HEK293 (cell line): ENCODE data around the gene GCH1.
"Not testable (repeated sequence)": the region's sequence is repeated elsewhere in the genome, so short reads cannot be mapped to it uniquely, and the experiment has no call there.

Experiments
- CTCF ChIA-PET: fragments of 350-600 bp; formaldehyde crosslinking; extraction: SDS; loops from one replicate; lab custom pipeline; 2021; ENCODE audit warnings: antibody characterized with exemption; lab: Yijun Ruan, JAX
- POLR2A ChIA-PET: fragments of 300-600 bp; formaldehyde crosslinking; extraction: SDS; loops from one replicate; lab custom pipeline; 2020; ENCODE audit warnings: antibody characterized with exemption, inconsistent platforms; lab: Yijun Ruan, JAX
- H3K27ac ChIP-seq: fragments of 200-500 bp; sonication (Bioruptor generic); 2 replicates; pipeline ENCODE4 v1.5.1; 2014; ENCODE audit warnings: low read depth, low read length, control low read depth, inconsistent platforms; ENCODE audit errors: extremely low read depth
- H3K36me3 ChIP-seq, 2 experiments: fragments of 200-500 bp in 1 of 2; sonication (Bioruptor generic) in 1 of 2; 1 replicate in 1 of 2; 2 replicates in 1 of 2; pipeline ENCODE4 v1.5.1; 2014 to 2017; ENCODE audit warnings: inconsistent platforms in 2 of 2, low read length in 2 of 2; ENCODE audit not compliant: control insufficient read depth in 2 of 2, insufficient read depth in 1 of 2
- H3K4me1 ChIP-seq: fragments of 200-500 bp; sonication (Bioruptor generic); 2 replicates; pipeline ENCODE4 v1.5.1; 2014; ENCODE audit warnings: mild to moderate bottlenecking, low read length, inconsistent platforms; ENCODE audit not compliant: control insufficient read depth, insufficient read depth
- H3K4me3 ChIP-seq: 2 replicates; pipeline ENCODE4 v1.5.1; 2011; ENCODE audit warnings: low read depth, mild to moderate bottlenecking, control low read depth, low read length, moderate library complexity
- H3K9me3 ChIP-seq: fragments of 200-500 bp; sonication (Bioruptor generic); 2 replicates; pipeline ENCODE4 v1.5.1; 2014; ENCODE audit warnings: low read depth, low read length, inconsistent platforms; ENCODE audit not compliant: control insufficient read depth, insufficient read depth
- GLIS1 ChIP-seq: fragments of 450-650 bp; formaldehyde crosslinking; IDR thresholded peaks from 2 replicates; pipeline ENCODE4 v1.5.1; 2016; ENCODE audit warnings: missing biosample characterization, missing genetic modification characterization
- KLF8 ChIP-seq: fragments of 450-650 bp; formaldehyde crosslinking; IDR thresholded peaks from 2 replicates; pipeline ENCODE4 v1.5.1; 2016; ENCODE audit warnings: missing biosample characterization, missing genetic modification characterization
- OVOL3 ChIP-seq: fragments of 450-650 bp; formaldehyde crosslinking; IDR thresholded peaks from 2 replicates; pipeline ENCODE4 v1.5.1; 2016; ENCODE audit warnings: missing biosample characterization, missing genetic modification characterization
- PRDM1 ChIP-seq: fragments of 450-650 bp; formaldehyde crosslinking; IDR thresholded peaks from 2 replicates; pipeline ENCODE4; 2016; ENCODE audit warnings: missing biosample characterization, missing genetic modification characterization
- SP7 ChIP-seq: fragments of 450-650 bp; formaldehyde crosslinking; IDR thresholded peaks from 2 replicates; pipeline ENCODE4 v1.5.1; 2016; ENCODE audit warnings: missing biosample characterization, missing genetic modification characterization
- TCF7L2 ChIP-seq: IDR thresholded peaks from 2 replicates; pipeline ENCODE4 v1.6.1; 2011; ENCODE audit warnings: low read depth, mild to moderate bottlenecking, inconsistent platforms, low read length, moderate library complexity, borderline replicate concordance
- ZBTB7A ChIP-seq: fragments of 450-650 bp; formaldehyde crosslinking; IDR thresholded peaks from 2 replicates; pipeline ENCODE4 v1.5.1; 2016; ENCODE audit warnings: low read depth, missing biosample characterization, missing genetic modification characterization
- ZFHX2 ChIP-seq: fragments of 450-650 bp; formaldehyde crosslinking; conservative IDR thresholded peaks from 2 replicates; pipeline ENCODE4 v1.5.1; 2016; ENCODE audit warnings: missing biosample characterization, missing genetic modification characterization
- ZFP69B ChIP-seq: fragments of 450-650 bp; formaldehyde crosslinking; IDR thresholded peaks from 2 replicates; pipeline ENCODE4 v1.5.1; 2016; ENCODE audit warnings: missing biosample characterization, missing genetic modification characterization
- ZNF138 ChIP-seq: fragments of 450-650 bp; formaldehyde crosslinking; IDR thresholded peaks from 2 replicates; pipeline ENCODE4 v1.5.1; 2016; ENCODE audit warnings: missing biosample characterization, missing genetic modification characterization, borderline replicate concordance
- ZNF184 ChIP-seq: fragments of 450-650 bp; IDR thresholded peaks from 2 replicates; pipeline ENCODE4 v1.5.1; 2018; ENCODE audit warnings: missing biosample characterization, mild to moderate bottlenecking, missing genetic modification characterization
- ZNF239 ChIP-seq: fragments of 450-650 bp; formaldehyde crosslinking; IDR thresholded peaks from 2 replicates; pipeline ENCODE4 v1.5.1; 2016; ENCODE audit warnings: missing biosample characterization, missing genetic modification characterization
- ZNF248 ChIP-seq: fragments of 450-650 bp; formaldehyde crosslinking; IDR thresholded peaks from 2 replicates; pipeline ENCODE4 v1.5.1; 2017; ENCODE audit warnings: missing biosample characterization, missing genetic modification characterization
- ZNF266 ChIP-seq: fragments of 450-650 bp; formaldehyde crosslinking; IDR thresholded peaks from 2 replicates; pipeline ENCODE4 v1.5.1; 2016; ENCODE audit warnings: missing biosample characterization, missing genetic modification characterization, low read depth
- ZNF366 ChIP-seq: fragments of 450-650 bp; formaldehyde crosslinking; conservative IDR thresholded peaks from 2 replicates; pipeline ENCODE4 v1.5.1; 2016; ENCODE audit warnings: missing biosample characterization, missing genetic modification characterization
- ZNF404 ChIP-seq: fragments of 450-650 bp; formaldehyde crosslinking; IDR thresholded peaks from 2 replicates; pipeline ENCODE4 v1.5.1; 2017; ENCODE audit warnings: missing biosample characterization, missing genetic modification characterization
- ZNF433 ChIP-seq: fragments of 450-650 bp; formaldehyde crosslinking; IDR thresholded peaks from 2 replicates; pipeline ENCODE4 v1.5.1; 2016; ENCODE audit warnings: missing biosample characterization, missing genetic modification characterization, low read depth
- ZNF555 ChIP-seq: fragments of 450-650 bp; formaldehyde crosslinking; conservative IDR thresholded peaks from 2 replicates; pipeline ENCODE4 v1.5.1; 2017; ENCODE audit warnings: missing biosample characterization, mild to moderate bottlenecking, missing genetic modification characterization, inconsistent platforms
- ZNF626 ChIP-seq: fragments of 450-650 bp; sonication (Bioruptor Pico); formaldehyde crosslinking; IDR thresholded peaks from 2 replicates; pipeline ENCODE4 v1.5.1; 2018; ENCODE audit warnings: missing biosample characterization, missing genetic modification characterization, inconsistent platforms
- ZNF677 ChIP-seq: fragments of 450-650 bp; IDR thresholded peaks from 2 replicates; pipeline ENCODE4 v1.5.0; 2018; ENCODE audit warnings: missing biosample characterization, mild to moderate bottlenecking, missing genetic modification characterization, moderate library complexity
- TF ChIP-seq, protein P1 (sequence below): fragments of 450-650 bp; formaldehyde crosslinking; IDR thresholded peaks from 2 replicates; pipeline ENCODE4 v1.5.1; 2017; ENCODE audit warnings: missing biosample characterization, missing genetic modification characterization
- TF ChIP-seq, protein P2 (sequence below): fragments of 450-650 bp; formaldehyde crosslinking; IDR thresholded peaks from 2 replicates; pipeline ENCODE4 v1.5.1; 2016; ENCODE audit warnings: missing biosample characterization, missing genetic modification characterization, borderline replicate concordance
- TF ChIP-seq, protein P3 (sequence below): fragments of 450-650 bp; IDR thresholded peaks from 2 replicates; pipeline ENCODE4 v1.5.1; 2018; ENCODE audit warnings: missing biosample characterization, missing genetic modification characterization
- TF ChIP-seq, protein P4 (sequence below): fragments of 450-650 bp; formaldehyde crosslinking; IDR thresholded peaks from 2 replicates; pipeline ENCODE4 v1.5.1; 2016; ENCODE audit warnings: missing biosample characterization, missing genetic modification characterization

GCH1 gene

DNA sequence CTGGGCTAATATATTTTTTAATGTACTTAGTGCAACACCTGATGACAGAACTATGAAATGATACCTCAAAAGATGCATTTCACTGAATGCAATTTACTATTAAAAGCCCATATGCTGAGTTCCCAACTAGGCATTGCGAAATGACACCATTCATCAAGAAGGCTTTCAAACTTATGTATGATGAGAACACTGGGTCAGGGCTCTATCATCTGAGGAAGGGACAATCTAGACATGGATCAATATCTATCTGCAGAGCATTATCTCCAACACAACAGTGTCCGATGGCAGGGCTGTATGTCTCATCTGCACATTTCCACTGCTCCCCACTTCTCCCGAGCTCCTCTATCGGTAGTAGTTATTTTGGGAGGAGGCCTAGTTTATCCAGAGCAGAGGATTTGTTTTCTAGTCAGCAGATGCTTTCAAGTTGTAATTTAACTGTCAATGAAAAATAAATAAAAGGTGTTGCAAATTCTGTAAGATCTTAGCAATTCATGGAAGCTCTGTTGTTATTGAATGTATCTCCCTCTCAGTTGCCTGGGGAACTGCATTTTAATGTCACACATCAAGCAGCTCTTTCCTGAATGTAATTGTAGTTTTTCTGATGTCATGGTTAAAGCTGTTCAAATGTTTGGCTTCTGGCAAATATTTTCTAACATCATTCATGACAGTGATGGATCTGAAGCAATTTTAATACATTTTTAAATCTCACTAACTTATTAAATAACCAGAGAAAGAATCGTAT is 7.4 kb upstream of the GCH1 start:
- Histone ChIP-seq H3K27ac (no peak overlapping the region), H3K9me3 (no peaks in the 10 kb centered on the region), H3K4me1 (no peaks in the 10 kb centered on the region), H3K36me3 (no peaks in the 10 kb centered on the region), H3K4me3 (no peak overlapping the region)
- ChIA-PET CTCF (no interaction called here), POLR2A (interaction anchor here (0.6 kb wide), 1 partner anchor 112 kb away, joined by 3 read pairs; no protein-coding TSS in a partner anchor)
- TF ChIP-seq OVOL3 (tag by site-specific recombination) (no peak), ZNF626 (tag by site-specific recombination) (no peak), TCF7L2 (no peak), ZNF433 (tag by site-specific recombination) (no peak), ZNF266 (no peak), ZFHX2 (tag by site-specific recombination) (no peak)
- TF ChIP-seq, protein P1, sequence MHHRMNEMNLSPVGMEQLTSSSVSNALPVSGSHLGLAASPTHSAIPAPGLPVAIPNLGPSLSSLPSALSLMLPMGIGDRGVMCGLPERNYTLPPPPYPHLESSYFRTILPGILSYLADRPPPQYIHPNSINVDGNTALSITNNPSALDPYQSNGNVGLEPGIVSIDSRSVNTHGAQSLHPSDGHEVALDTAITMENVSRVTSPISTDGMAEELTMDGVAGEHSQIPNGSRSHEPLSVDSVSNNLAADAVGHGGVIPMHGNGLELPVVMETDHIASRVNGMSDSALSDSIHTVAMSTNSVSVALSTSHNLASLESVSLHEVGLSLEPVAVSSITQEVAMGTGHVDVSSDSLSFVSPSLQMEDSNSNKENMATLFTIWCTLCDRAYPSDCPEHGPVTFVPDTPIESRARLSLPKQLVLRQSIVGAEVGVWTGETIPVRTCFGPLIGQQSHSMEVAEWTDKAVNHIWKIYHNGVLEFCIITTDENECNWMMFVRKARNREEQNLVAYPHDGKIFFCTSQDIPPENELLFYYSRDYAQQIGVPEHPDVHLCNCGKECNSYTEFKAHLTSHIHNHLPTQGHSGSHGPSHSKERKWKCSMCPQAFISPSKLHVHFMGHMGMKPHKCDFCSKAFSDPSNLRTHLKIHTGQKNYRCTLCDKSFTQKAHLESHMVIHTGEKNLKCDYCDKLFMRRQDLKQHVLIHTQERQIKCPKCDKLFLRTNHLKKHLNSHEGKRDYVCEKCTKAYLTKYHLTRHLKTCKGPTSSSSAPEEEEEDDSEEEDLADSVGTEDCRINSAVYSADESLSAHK (tag by site-specific recombination): no peak
- TF ChIP-seq, protein P2, sequence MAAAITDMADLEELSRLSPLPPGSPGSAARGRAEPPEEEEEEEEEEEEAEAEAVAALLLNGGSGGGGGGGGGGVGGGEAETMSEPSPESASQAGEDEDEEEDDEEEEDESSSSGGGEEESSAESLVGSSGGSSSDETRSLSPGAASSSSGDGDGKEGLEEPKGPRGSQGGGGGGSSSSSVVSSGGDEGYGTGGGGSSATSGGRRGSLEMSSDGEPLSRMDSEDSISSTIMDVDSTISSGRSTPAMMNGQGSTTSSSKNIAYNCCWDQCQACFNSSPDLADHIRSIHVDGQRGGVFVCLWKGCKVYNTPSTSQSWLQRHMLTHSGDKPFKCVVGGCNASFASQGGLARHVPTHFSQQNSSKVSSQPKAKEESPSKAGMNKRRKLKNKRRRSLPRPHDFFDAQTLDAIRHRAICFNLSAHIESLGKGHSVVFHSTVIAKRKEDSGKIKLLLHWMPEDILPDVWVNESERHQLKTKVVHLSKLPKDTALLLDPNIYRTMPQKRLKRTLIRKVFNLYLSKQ (tag by site-specific recombination): no peak
- TF ChIP-seq, protein P3, sequence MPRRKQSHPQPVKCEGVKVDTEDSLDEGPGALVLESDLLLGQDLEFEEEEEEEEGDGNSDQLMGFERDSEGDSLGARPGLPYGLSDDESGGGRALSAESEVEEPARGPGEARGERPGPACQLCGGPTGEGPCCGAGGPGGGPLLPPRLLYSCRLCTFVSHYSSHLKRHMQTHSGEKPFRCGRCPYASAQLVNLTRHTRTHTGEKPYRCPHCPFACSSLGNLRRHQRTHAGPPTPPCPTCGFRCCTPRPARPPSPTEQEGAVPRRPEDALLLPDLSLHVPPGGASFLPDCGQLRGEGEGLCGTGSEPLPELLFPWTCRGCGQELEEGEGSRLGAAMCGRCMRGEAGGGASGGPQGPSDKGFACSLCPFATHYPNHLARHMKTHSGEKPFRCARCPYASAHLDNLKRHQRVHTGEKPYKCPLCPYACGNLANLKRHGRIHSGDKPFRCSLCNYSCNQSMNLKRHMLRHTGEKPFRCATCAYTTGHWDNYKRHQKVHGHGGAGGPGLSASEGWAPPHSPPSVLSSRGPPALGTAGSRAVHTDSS: no peak

DNA sequence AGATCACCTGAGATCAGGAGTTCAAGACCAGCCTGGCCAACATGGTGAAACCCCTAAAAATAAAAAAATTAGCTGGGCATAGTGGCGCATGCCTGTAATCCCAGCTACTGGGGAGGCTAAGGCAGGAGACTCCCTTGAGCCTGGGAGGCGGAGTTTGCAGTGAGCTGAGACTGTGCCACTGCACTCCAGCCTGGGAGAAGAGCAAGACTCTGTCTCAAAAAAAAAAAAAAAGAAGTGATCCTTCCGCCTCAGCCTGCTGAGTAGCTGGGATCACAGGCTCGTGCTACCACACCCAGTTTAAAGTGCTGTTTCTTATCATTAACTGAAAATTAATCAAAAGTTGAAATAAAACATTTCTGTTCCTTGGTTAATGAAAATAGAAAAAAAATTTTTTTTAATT is 6.3 kb upstream of the GCH1 start:
- H3K4me3 ChIP-seq, H3K36me3 ChIP-seq, H3K9me3 ChIP-seq, H3K27ac ChIP-seq, CTCF ChIA-PET, H3K4me1 ChIP-seq, POLR2A ChIA-PET: not testable (repeated sequence)

DNA sequence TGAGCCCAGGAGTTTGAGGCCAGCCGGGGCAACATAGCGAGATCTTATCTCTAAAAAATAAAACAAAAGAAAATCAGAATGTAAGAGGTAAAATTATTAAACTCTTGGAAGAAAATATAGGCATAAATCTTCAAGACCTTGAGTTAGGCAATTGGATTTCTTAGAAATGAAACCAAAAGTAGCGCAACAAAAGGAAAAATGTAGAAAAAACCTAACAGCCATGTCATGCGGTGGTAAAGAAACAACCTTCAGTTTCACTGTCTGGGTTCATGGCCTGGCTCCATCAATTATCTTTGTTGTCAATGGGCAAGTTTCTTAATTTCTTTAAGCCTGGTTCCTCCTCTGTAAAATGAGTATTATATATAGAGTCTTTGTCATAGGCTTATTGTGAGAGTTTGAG is 5.6 kb upstream of the GCH1 start:
- CTCF ChIA-PET: no interaction called here
- POLR2A ChIA-PET: no interaction called here
- no peak for TF ChIP-seq ZNF404
- TF ChIP-seq ZNF239 (tag by site-specific recombination): no peak
- TF ChIP-seq, protein P4, sequence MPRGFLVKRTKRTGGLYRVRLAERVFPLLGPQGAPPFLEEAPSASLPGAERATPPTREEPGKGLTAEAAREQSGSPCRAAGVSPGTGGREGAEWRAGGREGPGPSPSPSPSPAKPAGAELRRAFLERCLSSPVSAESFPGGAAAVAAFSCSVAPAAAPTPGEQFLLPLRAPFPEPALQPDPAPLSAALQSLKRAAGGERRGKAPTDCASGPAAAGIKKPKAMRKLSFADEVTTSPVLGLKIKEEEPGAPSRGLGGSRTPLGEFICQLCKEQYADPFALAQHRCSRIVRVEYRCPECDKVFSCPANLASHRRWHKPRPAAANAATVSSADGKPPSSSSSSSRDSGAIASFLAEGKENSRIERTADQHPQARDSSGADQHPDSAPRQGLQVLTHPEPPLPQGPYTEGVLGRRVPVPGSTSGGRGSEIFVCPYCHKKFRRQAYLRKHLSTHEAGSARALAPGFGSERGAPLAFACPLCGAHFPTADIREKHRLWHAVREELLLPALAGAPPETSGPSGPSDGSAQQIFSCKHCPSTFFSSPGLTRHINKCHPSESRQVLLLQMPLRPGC (tag by site-specific recombination): no peak
- TF ChIP-seq ZFP69B (tag by site-specific recombination): no peak
- TF ChIP-seq SP7: no peak
- TF ChIP-seq ZNF138: no peak
- TF ChIP-seq PRDM1 (tag by site-specific recombination): no peak
- TF ChIP-seq ZNF366: no peak
- TF ChIP-seq ZNF184 (tag by site-specific recombination): no peak
- no peak for TF ChIP-seq GLIS1 (tag by site-specific recombination)
- no peak for TF ChIP-seq ZNF555 (tag by site-specific recombination)
- TF ChIP-seq ZBTB7A: no peak
- TF ChIP-seq ZNF677 (tag by site-specific recombination): no peak
- no peak for TF ChIP-seq ZNF248
- TF ChIP-seq KLF8 (tag by site-specific recombination): no peak

More for the DNA sequence above, 5.6 kb upstream of the GCH1 start:
- no peaks in the 10 kb centered on the region for H3K9me3 ChIP-seq
- H3K27ac ChIP-seq: no peak overlapping the region
- H3K4me1 ChIP-seq: no peaks in the 10 kb centered on the region
- H3K4me3 ChIP-seq: no peak overlapping the region
- H3K36me3 ChIP-seq: no peaks in the 10 kb centered on the region
